ENCODE results near the gene FAXC.

FAXC gene

GRCh38 chr6:99349171-99350141 lies at the start of gene FAXC:
Gene FAXC, minus strand, starts transcription at chr6:99349674. Its CDS starts 302 bp downstream, at chr6:99349372.
- no peak for DNase-seq (ENCODE audit: low spot score)

- DNase-seq (ENCODE audit: low spot score), result no peak
Observed at GRCh38 chr6:99397287-99397686, 47.8 kb upstream of the FAXC start.

- DNase-seq (ENCODE audit: low spot score), result peak; percentile 87
Observed at GRCh38 chr6:99393698-99394531, 44.4 kb upstream of the FAXC start, which contains the start of gene COQ3. Gene COQ3, minus strand, starts transcription at chr6:99394195. Its CDS starts 16 bp downstream, at chr6:99394179.

GRCh38 chr6:99393366-99393697 lies 43.9 kb upstream of the FAXC start:
- DNase-seq (ENCODE audit: low spot score), result no peak

- no peak for DNase-seq (ENCODE audit: low spot score)
Observed at GRCh38 chr6:99390896-99391295, 41.4 kb upstream of the FAXC start.

- DNase-seq (ENCODE audit: low spot score), result no peak
Observed at GRCh38 chr6:99384507-99384906, 35.0 kb upstream of the FAXC start.

GRCh38 chr6:99378636-99379035 lies 29.2 kb upstream of the FAXC start:
- no peak for DNase-seq (ENCODE audit: low spot score)

GRCh38 chr6:99369533-99369932 lies 20.1 kb upstream of the FAXC start:
- DNase-seq (ENCODE audit: low spot score), result no peak

- no peak for DNase-seq (ENCODE audit: low spot score)
Observed at GRCh38 chr6:99366852-99367251, 17.4 kb upstream of the FAXC start.

GRCh38 chr6:99364026-99364425 lies 14.6 kb upstream of the FAXC start:
- DNase-seq (ENCODE audit: low spot score), result no peak

- DNase-seq (ENCODE audit: low spot score), result no peak
Observed at GRCh38 chr6:99362678-99363268, 13.3 kb upstream of the FAXC start.

- DNase-seq (ENCODE audit: low spot score), result no peak
Observed at GRCh38 chr6:99359800-99360199, 10.3 kb upstream of the FAXC start.

- DNase-seq (ENCODE audit: low spot score), result no peak
Observed at GRCh38 chr6:99356641-99357040, 7.2 kb upstream of the FAXC start.

- no peak for DNase-seq (ENCODE audit: low spot score)
Observed at GRCh38 chr6:99354983-99355382, 5.5 kb upstream of the FAXC start.

- DNase-seq (ENCODE audit: low spot score), result no peak
Observed at GRCh38 chr6:99353126-99353525, 3.7 kb upstream of the FAXC start.

- DNase-seq (ENCODE audit: low spot score), result no peak
Observed at GRCh38 chr6:99350573-99350972, 1.1 kb upstream of the FAXC start.

GRCh38 chr6:99348288-99349170 lies 945 bp downstream of the FAXC start:
- no peak for DNase-seq (ENCODE audit: low spot score)

- DNase-seq (ENCODE audit: low spot score), result no peak
Observed at GRCh38 chr6:99347804-99348203, 1.7 kb downstream of the FAXC start.

GRCh38 chr6:99346595-99346994 lies 2.9 kb downstream of the FAXC start:
- no peak for DNase-seq (ENCODE audit: low spot score)

- DNase-seq (ENCODE audit: low spot score), result no peak
Observed at GRCh38 chr6:99345164-99345563, 4.3 kb downstream of the FAXC start.

GRCh38 chr6:99344289-99344688 lies 5.2 kb downstream of the FAXC start:
- DNase-seq (ENCODE audit: low spot score), result no peak
